VCaP (cell line): ENCODE data around the gene RNF217.

Source experiments
- H3K27ac ChIP-seq: fragments of 450-650 bp; 2 replicates; pipeline ENCODE4 v1.5.1; 2017
- CTCF ChIP-seq: fragments of 450-650 bp; conservative IDR thresholded peaks from 2 replicates; pipeline ENCODE4 v1.5.1; 2017; ENCODE audit warnings: mild to moderate bottlenecking, moderate library complexity

Gene RNF217

GRCh38 chr6:125082908-125083683 is 120.9 kb downstream of the RNF217 start:
- H3K27ac ChIP-seq, result no peak overlapping the region
- no peak for TF ChIP-seq CTCF

GRCh38 chr6:125083684-125083990 is 121.4 kb downstream of the RNF217 start:
- TF ChIP-seq CTCF, result no peak
- H3K27ac ChIP-seq, result no peak overlapping the region

- no peak for TF ChIP-seq CTCF
- no peak overlapping the region for H3K27ac ChIP-seq
Observed at GRCh38 chr6:125086716-125087115, 124.5 kb downstream of the RNF217 start.

- TF ChIP-seq CTCF, result no peak
- H3K27ac ChIP-seq, result no peak overlapping the region
Observed at GRCh38 chr6:125088963-125089362, 126.7 kb downstream of the RNF217 start.

GRCh38 chr6:125094563-125094962 is 132.3 kb downstream of the RNF217 start:
- TF ChIP-seq CTCF, result no peak

GRCh38 chr6:125095580-125096301 is 133.5 kb downstream of the RNF217 start:
- TF ChIP-seq CTCF, result no peak
- H3K27ac ChIP-seq, result no peak overlapping the region

More at GRCh38 chr6:125094563-125094962, 132.3 kb downstream of the RNF217 start:
- H3K27ac ChIP-seq, result no peak overlapping the region

- TF ChIP-seq CTCF, result no peak
- H3K27ac ChIP-seq, result no peak overlapping the region
Observed at GRCh38 chr6:125097186-125097585, 134.9 kb downstream of the RNF217 start.
